HG03139 (cell line): ENCODE results near the gene CLIP1.

Experiments
- ATAC-seq: cut with Tn5 transposase; IDR thresholded peaks from one replicate; pipeline ENCODE4 v1.9.1; 2021; ENCODE audit not compliant: unreplicated experiment

The CLIP1 gene

GRCh38 chr12:122318607-122319605 is 103.6 kb downstream of the CLIP1 start:
- no peak for ATAC-seq

GRCh38 chr12:122312926-122313325 is 109.5 kb downstream of the CLIP1 start:
- ATAC-seq: no peak

GRCh38 chr12:122311696-122312095 is 110.8 kb downstream of the CLIP1 start:
- no peak for ATAC-seq

- no peak for ATAC-seq
Observed at GRCh38 chr12:122310626-122311333, 111.7 kb downstream of the CLIP1 start.

- no peak for ATAC-seq
Observed at GRCh38 chr12:122309564-122310121, 112.8 kb downstream of the CLIP1 start.

- ATAC-seq: no peak
Observed at GRCh38 chr12:122308811-122309210, 113.7 kb downstream of the CLIP1 start.

GRCh38 chr12:122306407-122306806 is 116.1 kb downstream of the CLIP1 start:
- no peak for ATAC-seq

- no peak for ATAC-seq
Observed at GRCh38 chr12:122304924-122305323, 117.5 kb downstream of the CLIP1 start.

GRCh38 chr12:122303068-122303467 is 119.4 kb downstream of the CLIP1 start:
- no peak for ATAC-seq

GRCh38 chr12:122298071-122298748 is 124.3 kb downstream of the CLIP1 start:
- ATAC-seq: no peak

- ATAC-seq: no peak
Observed at GRCh38 chr12:122297494-122297893, 125.0 kb downstream of the CLIP1 start.

GRCh38 chr12:122295877-122296276 is 126.6 kb downstream of the CLIP1 start:
- no peak for ATAC-seq

- no peak for ATAC-seq
Observed at GRCh38 chr12:122293081-122293480, 129.4 kb downstream of the CLIP1 start.

- ATAC-seq: no peak
Observed at GRCh38 chr12:122291431-122291830, 131.0 kb downstream of the CLIP1 start.

GRCh38 chr12:122283680-122284079 is 138.8 kb downstream of the CLIP1 start:
- no peak for ATAC-seq

- no peak for ATAC-seq
Observed at GRCh38 chr12:122282061-122282460, 140.4 kb downstream of the CLIP1 start.

- ATAC-seq: no peak
Observed at GRCh38 chr12:122276242-122276641, 146.2 kb downstream of the CLIP1 start.

- no peak for ATAC-seq
Observed at GRCh38 chr12:122275459-122275858, 147.0 kb downstream of the CLIP1 start.

GRCh38 chr12:122266230-122266901 is 156.1 kb downstream of the CLIP1 start, which contains the start of gene VPS33A:
VPS33A (minus strand) TSS chr12:122266494; CDS start chr12:122266408, 86 bp downstream.
- peak; percentile 78 for ATAC-seq

GRCh38 chr12:122265886-122266229 is 156.6 kb downstream of the CLIP1 start:
- ATAC-seq: peak; percentile 33
